CD14-positive monocyte (primary cell): ENCODE results near the gene PRKG2. TPM values are rescaled to one million over a fixed set of nuclear protein-coding genes. Genes with fewer than 3 reads are reported as not detected.

Source experiments
- DNase-seq, 3 donors: peaks; one replicate each; pipeline ENCODE4 v3.0.0-alpha.2; 2011 to 2022
- H2AFZ ChIP-seq: 2 replicates; pipeline ENCODE4 v1.6.0; 2012; ENCODE audit warnings: mild to moderate bottlenecking, low read depth, low read length, inconsistent platforms; ENCODE audit not compliant: insufficient read depth, poor library complexity, severe bottlenecking
- H3K27ac ChIP-seq, 2 donors: 1 replicate in 1 of 2; 2 replicates in 1 of 2; pipeline ENCODE4 v1.5.1; 2012 to 2013; ENCODE audit warnings: low read length in 2 of 2, control low read depth in 1 of 2, inconsistent platforms in 1 of 2, low read depth in 1 of 2, mild to moderate bottlenecking in 1 of 2
- H3K27me3 ChIP-seq, 2 donors: one replicate each; pipeline versions ENCODE4 v1.6.0 to v1.6.1; 2011 to 2013; ENCODE audit warnings: low read length in 2 of 2; ENCODE audit not compliant: control insufficient read depth in 2 of 2, insufficient read depth in 2 of 2
- H3K36me3 ChIP-seq, 2 donors: replicated peaks in 1 of 2; 1 replicate in 1 of 2; 2 replicates in 1 of 2; pipeline versions ENCODE4 v1.5.1 to v1.6.1; 2012 to 2013; ENCODE audit warnings: low read length in 2 of 2, control low read depth in 1 of 2, inconsistent platforms in 1 of 2, mild to moderate bottlenecking in 1 of 2; ENCODE audit not compliant: insufficient read depth in 2 of 2, control insufficient read depth in 1 of 2
- H3K4me1 ChIP-seq, 2 donors: 1 replicate in 1 of 2; 2 replicates in 1 of 2; pipeline versions ENCODE4 v1.5.1 to v1.6.1; 2012 to 2013; ENCODE audit warnings: low read length in 2 of 2, control low read depth in 1 of 2, inconsistent platforms in 1 of 2, mild to moderate bottlenecking in 1 of 2, moderate library complexity in 1 of 2; ENCODE audit not compliant: insufficient read depth in 2 of 2, control insufficient read depth in 1 of 2
- H3K4me2 ChIP-seq: replicated peaks from 2 replicates; pipeline ENCODE3; 2012; ENCODE audit warnings: low read length, moderate library complexity, mild to moderate bottlenecking; ENCODE audit not compliant: poor library complexity, severe bottlenecking; ENCODE audit errors: extremely low read depth
- H3K4me3 ChIP-seq, 3 experiments: fragments of 200-600 bp in 1 of 3; sonication (generic) in 1 of 3; replicated peaks in 1 of 3; 1 replicate in 2 of 3; 2 replicates in 1 of 3; pipeline ENCODE4 v1.5.1; 2011 to 2013; ENCODE audit warnings: low read length in 3 of 3, mild to moderate bottlenecking in 3 of 3, control low read depth in 2 of 3, low read depth in 2 of 3, inconsistent platforms in 1 of 3, moderate library complexity in 1 of 3
- H3K79me2 ChIP-seq: 2 replicates; pipeline ENCODE4 v1.6.0; 2012; ENCODE audit warnings: mild to moderate bottlenecking, control low read depth, inconsistent platforms, low read length, moderate library complexity; ENCODE audit not compliant: insufficient read depth
- H3K9ac ChIP-seq: 2 replicates; pipeline ENCODE4 v1.6.0; 2017; ENCODE audit warnings: low read length, mild to moderate bottlenecking; ENCODE audit not compliant: insufficient read depth, poor library complexity, severe bottlenecking
- H3K9me3 ChIP-seq, 2 donors: replicated peaks in 1 of 2; 1 replicate in 1 of 2; 2 replicates in 1 of 2; pipeline versions ENCODE4 v1.5.1 to v1.6.1; 2012 to 2013; ENCODE audit warnings: low read length in 2 of 2, control low read depth in 1 of 2; ENCODE audit not compliant: control insufficient read depth in 1 of 2, insufficient read depth in 1 of 2
- H4K20me1 ChIP-seq: 2 replicates; pipeline ENCODE4 v1.6.0; 2012; ENCODE audit warnings: mild to moderate bottlenecking, low read length, control low read depth, moderate library complexity; ENCODE audit not compliant: insufficient read depth
- H3K27ac Mint-ChIP-seq, 7 donors: one replicate each; pipeline ENCODE4 v1.8.0; 2020; ENCODE audit warnings: mild to moderate bottlenecking in 7 of 7, mixed read lengths in 7 of 7, moderate library complexity in 6 of 7, inconsistent platforms in 2 of 7
- H3K27me3 Mint-ChIP-seq, 3 donors: one replicate each; pipeline ENCODE4 v1.8.0; 2021 to 2022; ENCODE audit warnings: low read depth in 3 of 3, mild to moderate bottlenecking in 3 of 3, mixed read lengths in 3 of 3, moderate library complexity in 3 of 3, inconsistent platforms in 1 of 3
- H3K36me3 Mint-ChIP-seq, 2 donors: one replicate each; pipeline ENCODE4 v1.8.0; 2020; ENCODE audit warnings: mixed read lengths in 2 of 2, inconsistent platforms in 1 of 2, mild to moderate bottlenecking in 1 of 2
- H3K4me1 Mint-ChIP-seq: one replicate; pipeline ENCODE4 v1.8.0; 2020; ENCODE audit warnings: mild to moderate bottlenecking, mixed read lengths
- H3K4me3 Mint-ChIP-seq, 2 donors: one replicate each; pipeline ENCODE4 v1.8.0; 2020; ENCODE audit warnings: mild to moderate bottlenecking in 2 of 2, mixed read lengths in 2 of 2, moderate library complexity in 1 of 2
- H3K9me3 Mint-ChIP-seq, 7 donors: one replicate each; pipeline ENCODE4 v1.8.0; 2020 to 2022; ENCODE audit warnings: mixed read lengths in 7 of 7, mild to moderate bottlenecking in 6 of 7, moderate library complexity in 6 of 7, inconsistent platforms in 2 of 7
- CTCF ChIP-seq: fragments of 200-600 bp; IDR thresholded peaks from one replicate; pipeline ENCODE4 v1.8.0; 2022; ENCODE audit warnings: antibody characterized with exemption, mild to moderate bottlenecking
- WGBS: methylation state at CpG from one replicate; pipeline ENCODE4 v1.1.5; 2013; ENCODE audit warnings: missing lambda C conversion rate; ENCODE audit not compliant: insufficient coverage; 5-methylcytosine and 5-hydroxymethylcytosine counted together
- intact Hi-C, 2 donors: fragments of 100-400 bp; cut with micrococcal nuclease; formaldehyde crosslinking; loops; one replicate each; pipeline versions ENCODE4 v1.15.0 to v1.15.1; 2023
- polyA plus RNA-seq, 3 donors: library from polyadenylated mRNA; depleted of rRNA in 1 of 3; unstranded in 2 of 3; stranded (reverse) in 1 of 3; fragments of 300-500 nt in 2 of 3; fragments of >200 nt in 1 of 3; fragmentation: Illumina TruSeq in 2 of 3; gene quantifications; 1 replicate in 2 of 3; 2 replicates in 1 of 3; pipeline ENCODE4 v1.2.3, GENCODE V29; 2012 to 2021

The PRKG2 gene
- polyA plus RNA-seq, 3 donors, result 0.10 TPM; not detected in 2

- no peak overlapping the region for H3K4me3 Mint-ChIP-seq
- Histone ChIP-seq H3K4me1 (no peaks in the 10 kb centered on the region), H3K79me2 (no peaks in the 10 kb centered on the region), H3K27me3 (no peaks in the 10 kb centered on the region), H3K4me3 (no peak overlapping the region), H2AFZ (no peak overlapping the region), H3K9ac (no peak overlapping the region), H4K20me1 (no peaks in the 10 kb centered on the region), H3K4me2 (no peak overlapping the region), H3K27ac (no peak overlapping the region), H3K9me3 (peaks cover 0 to 8% of the 10 kb centered on the region in 2 donors), H3K36me3 (no peaks in the 10 kb centered on the region)
- TF ChIP-seq CTCF, result no peak
- H3K27ac Mint-ChIP-seq, result no peak overlapping the region
- H3K36me3 Mint-ChIP-seq, result no peaks in the 10 kb centered on the region
- WGBS, result no CpG with 5 or more reads among the region's 3 CpGs
- intact Hi-C loops, result no loop called here
- H3K27me3 Mint-ChIP-seq, result no peaks in the 10 kb centered on the region
- peaks cover 3% of the 10 kb centered on the region for H3K4me1 Mint-ChIP-seq
- no peak for DNase-seq
- peaks cover 3 to 15% (median 7%) of the 10 kb centered on the region in 7 donors for H3K9me3 Mint-ChIP-seq
These were observed 35.7 kb downstream of the PRKG2 start for GRCh38 chr4:81179326-81179725.

- intact Hi-C loops, result no loop called here
- no peak overlapping the region for H3K4me2 ChIP-seq
- no peak overlapping the region for H2AFZ ChIP-seq
- H3K27me3 ChIP-seq, result no peaks in the 10 kb centered on the region
- no peaks in the 10 kb centered on the region for H3K4me1 ChIP-seq
- no peak overlapping the region for H3K27ac ChIP-seq
- H3K79me2 ChIP-seq, result no peaks in the 10 kb centered on the region
- no peaks in the 10 kb centered on the region for H3K36me3 ChIP-seq
- H3K4me1 Mint-ChIP-seq, result no peaks in the 10 kb centered on the region
- no peak overlapping the region for H3K27ac Mint-ChIP-seq
- H3K36me3 Mint-ChIP-seq, result no peaks in the 10 kb centered on the region
- TF ChIP-seq CTCF, result no peak
- no peak overlapping the region for H3K9ac ChIP-seq
- no CpG with 5 or more reads among the region's 1 CpG for WGBS
- H4K20me1 ChIP-seq, result no peaks in the 10 kb centered on the region
- H3K9me3 ChIP-seq, result no peaks in the 10 kb centered on the region
- no peak overlapping the region for H3K4me3 Mint-ChIP-seq
- H3K9me3 Mint-ChIP-seq, result peaks cover 0 to 6% (median 2%) of the 10 kb centered on the region in 7 donors
- no peaks in the 10 kb centered on the region for H3K27me3 Mint-ChIP-seq
- no peak for DNase-seq
- no peak overlapping the region for H3K4me3 ChIP-seq
These were observed 41.8 kb downstream of the PRKG2 start for GRCh38 chr4:81173213-81173612.
